K562 (cell line): ENCODE results near the gene MBD6. TPM values are rescaled to one million over a fixed set of nuclear protein-coding genes. Genes with fewer than 3 reads are reported as not detected.
A peak's percentile ranks its signal among the peaks of the same experiment; 100 is the strongest.

ENCODE experiments used
- ATAC-seq: fragments of 200-7000 bp; cut with Tn5 transposase; 3 replicates; pipeline ENCODE4 v1.9.1; 2020; ENCODE audit warnings: moderate library complexity
- BruUV-seq: library from RNA; stranded (reverse); fragments of 400-500 nt; replicated peaks from 2 replicates; lab custom pipeline; 2021; lab: Mats Ljungman, UMichigan
- CTCF ChIA-PET: fragments of 300-600 bp; formaldehyde crosslinking; extraction: SDS; loops from one replicate; lab custom pipeline; 2021; ENCODE audit warnings: low intra/inter-chr PET ratio; lab: Yijun Ruan, JAX
- POLR2A ChIA-PET: fragments of 300-600, 350-650 bp; sonication (Branson Sonifier 250); formaldehyde crosslinking; extraction: SDS; loops from one replicate; lab custom pipeline; 2021; ENCODE audit warnings: antibody characterized with exemption, inconsistent platforms; lab: Yijun Ruan, JAX
- DNase-seq, 4 experiments: peaks; one replicate each; pipeline versions ENCODE4 v3.0.0 to v3.0.0-alpha.2; 2011 to 2018; ENCODE audit warnings: low spot score in 3 of 4, mixed read lengths in 3 of 4; ENCODE audit errors: extremely low read depth in 1 of 4
- FAIRE-seq: peaks from 2 replicates; lab custom pipeline; 2011; peaks lifted over from hg19 to GRCh38; lab: Jason Lieb, UNC
- H2AFZ ChIP-seq: 2 replicates; pipeline ENCODE4 v1.6.0; 2011; ENCODE audit warnings: low read depth, low read length, control low read depth, inconsistent platforms
- H3K27ac ChIP-seq: fragments of 200-600 bp; 3 replicates; pipeline ENCODE4 v1.8.0; 2011; ENCODE audit warnings: low read depth, mild to moderate bottlenecking, control low read depth, inconsistent platforms, low read length, moderate library complexity, mixed read lengths; ENCODE audit errors: extremely low read depth
- H3K27me3 ChIP-seq, 2 experiments: fragments of 300-600 bp in 1 of 2; 2 replicates in 1 of 2; 3 replicates in 1 of 2; pipeline versions ENCODE4 v1.6.0 to v1.8.0; 2011; ENCODE audit warnings: inconsistent platforms in 2 of 2, low read length in 2 of 2, mild to moderate bottlenecking in 1 of 2, mixed read lengths in 1 of 2, moderate library complexity in 1 of 2; ENCODE audit not compliant: control insufficient read depth in 2 of 2, insufficient read depth in 2 of 2
- H3K36me3 ChIP-seq: fragments of 300-600 bp; 3 replicates; pipeline ENCODE4 v1.8.0; 2011; ENCODE audit warnings: mild to moderate bottlenecking, low read length, inconsistent platforms; ENCODE audit not compliant: control insufficient read depth, insufficient read depth
- H3K4me1 ChIP-seq, 2 experiments: fragments of 200-600 bp in 1 of 2; replicated peaks in 1 of 2; 2 replicates in 1 of 2; 3 replicates in 1 of 2; pipeline versions ENCODE4 v1.5.1 to v1.8.0; 2011; ENCODE audit warnings: inconsistent platforms in 2 of 2, low read length in 2 of 2, mild to moderate bottlenecking in 1 of 2, mixed read lengths in 1 of 2, moderate library complexity in 1 of 2; ENCODE audit not compliant: control insufficient read depth in 2 of 2, insufficient read depth in 2 of 2
- H3K4me2 ChIP-seq: 2 replicates; pipeline ENCODE4 v1.6.1; 2011; ENCODE audit warnings: low read length, control low read depth, inconsistent platforms, mixed read lengths; ENCODE audit not compliant: insufficient read depth
- H3K4me3 ChIP-seq: fragments of 200-600 bp; sonication (generic), shearing (Covaris generic); 2 replicates; pipeline ENCODE4 v1.5.1; 2016; ENCODE audit warnings: control low read depth, inconsistent platforms
- H3K79me2 ChIP-seq: fragments of 200-600 bp; 3 replicates; pipeline ENCODE4 v1.8.0; 2011; ENCODE audit warnings: low read length, inconsistent platforms; ENCODE audit not compliant: control insufficient read depth, insufficient read depth
- H3K9ac ChIP-seq, 2 experiments: 2 replicates each; pipeline versions ENCODE4 v1.6.0 to v1.6.1; 2011; ENCODE audit warnings: low read depth in 2 of 2, low read length in 2 of 2, control low read depth in 1 of 2, inconsistent platforms in 1 of 2, mild to moderate bottlenecking in 1 of 2, mixed read lengths in 1 of 2; ENCODE audit not compliant: insufficient read depth in 1 of 2
- H3K9me1 ChIP-seq: one replicate; pipeline ENCODE4 v1.6.0; 2011; ENCODE audit warnings: inconsistent platforms, mild to moderate bottlenecking, low read length, moderate library complexity; ENCODE audit not compliant: control insufficient read depth, insufficient read depth
- H3K9me3 ChIP-seq: replicated peaks from 2 replicates; pipeline ENCODE4 v1.5.1; 2011; ENCODE audit warnings: low read depth, low read length, inconsistent platforms; ENCODE audit not compliant: control insufficient read depth, insufficient read depth
- H4K20me1 ChIP-seq: replicated peaks from 2 replicates; pipeline ENCODE4 v1.6.1; 2011; ENCODE audit warnings: low read length, inconsistent platforms, mixed read lengths; ENCODE audit not compliant: control insufficient read depth, insufficient read depth
- ADNP ChIP-seq: fragments of 200-800 bp; sonication (Bioruptor generic); IDR thresholded peaks from 2 replicates; pipeline ENCODE4 v1.6.1; 2016; ENCODE audit warnings: missing genetic modification characterization, missing compliant biosample characterization
- E2F1 ChIP-seq: sonication (generic); formaldehyde crosslinking; IDR thresholded peaks from 2 replicates; pipeline ENCODE4 v1.8.1; 2023; ENCODE audit warnings: mild to moderate bottlenecking, missing genetic modification reagents, moderate library complexity
- GMEB1 ChIP-seq: fragments of 250-450 bp; sonication (Bioruptor Pico); IDR thresholded peaks from 2 replicates; pipeline ENCODE4 v1.4.0; 2020; ENCODE audit warnings: mild to moderate bottlenecking
- ILF3 ChIP-seq: fragments of 450-650 bp; IDR thresholded peaks from 2 replicates; pipeline ENCODE4 v1.6.1; 2018; ENCODE audit warnings: antibody characterized with exemption, mild to moderate bottlenecking, moderate library complexity, borderline replicate concordance
- SPI1 ChIP-seq: IDR thresholded peaks from 2 replicates; pipeline ENCODE4 v1.6.1; 2011; ENCODE audit warnings: low read depth, low read length, control low read depth, borderline replicate concordance
- SRF ChIP-seq, 2 experiments: fragments of 250-450, 450-650 bp in 1 of 2; sonication (Bioruptor Pico) in 1 of 2; sonication (generic) in 1 of 2; formaldehyde crosslinking; IDR thresholded peaks; 2 replicates each; pipeline versions ENCODE4 v1.5.0 to v1.5.1; 2020 to 2022; ENCODE audit warnings: mild to moderate bottlenecking in 1 of 2, missing genetic modification reagents in 1 of 2
- THRA ChIP-seq: fragments of 450-650 bp; IDR thresholded peaks from 2 replicates; pipeline ENCODE4 v1.6.1; 2017; ENCODE audit warnings: mild to moderate bottlenecking, moderate library complexity
- WGBS: fragments of 100-300 bp; shearing (Covaris generic); methylation state at CpG from one replicate; pipeline ENCODE4 v1.1.6; 2016; ENCODE audit warnings: low coverage, mixed read lengths; ENCODE audit not compliant: insufficient coverage; ENCODE audit errors: missing lambda C conversion rate; 5-methylcytosine and 5-hydroxymethylcytosine counted together
- in situ Hi-C: fragments of 300-500 bp; cut with MboI; formaldehyde crosslinking; loops from 4 replicates; pipeline ENCODE4 v1.15.0; 2018; ENCODE audit warnings: inconsistent platforms, mixed read lengths
- intact Hi-C: fragments of 100-400 bp; cut with micrococcal nuclease; formaldehyde crosslinking; loops from 2 replicates; pipeline ENCODE4 v1.14.2; 2022
- polyA plus RNA-seq, 8 experiments: library from polyadenylated mRNA; depleted of rRNA in 4 of 8; stranded (reverse) in 5 of 8; unstranded in 3 of 8; fragments of >200 nt; fragmentation: Nextera tagmentation in 2 of 8; fragmentation: Illumina TruSeq in 1 of 8; extraction: Ambion mirVana in 2 of 8; extraction: Trizol in 1 of 8; gene quantifications; 2 replicates each; pipeline versions ENCODE4 v1.2.1 to v1.2.3, GENCODE V29; 2011 to 2014; ENCODE audit warnings: inconsistent platforms in 1 of 8, missing spikeins in 1 of 8
- total RNA-seq, 7 experiments: library from RNA; depleted of rRNA in 6 of 7; stranded (reverse); fragments of >200 nt in 6 of 7; fragmentation: Illumina TruSeq in 2 of 7; extraction: Trizol in 2 of 7; gene quantifications; 2 replicates each; pipeline versions ENCODE4 v1.2.1 to v1.2.3, GENCODE V29; 2011 to 2021; ENCODE audit warnings: low replicate concordance in 1 of 7

MBD6 gene
- total and polyA plus RNA-seq, 9 of the 15 experiments (the other 6 are each of a cell fraction or from before 2014, with no cell fraction given), result 2.0 to 54.8 (median 3.8) TPM

GRCh38 chr12:57535764-57536596 lies 13.4 kb downstream of the MBD6 start (continued):
- TF ChIP-seq ADNP (no peak), SPI1 (no peak), SRF (CRISPR knock-in tag; IDR thresholded peaks at IDR 0.05) (no peak), E2F1 (CRISPR knock-in tag) (no peak), THRA (no peak)

- FAIRE-seq (no peak), DNase-seq (no peak), ATAC-seq (no peak)
- no peaks in the 10 kb centered on the region for H3K9me1 ChIP-seq
- intact Hi-C loops, result no loop called here
- peaks cover 84% of the 10 kb centered on the region for H3K36me3 ChIP-seq
- H3K9me3 ChIP-seq, result no peaks in the 10 kb centered on the region
- H2AFZ ChIP-seq, result no peak overlapping the region
- H3K4me3 ChIP-seq, result no peak overlapping the region
- H3K27me3 ChIP-seq, result no peaks in the 10 kb centered on the region
- ChIA-PET POLR2A (interaction anchor here (0.6 to 12.7 kb wide), 6 partner anchors 9 to 294 kb away, joined by 3 to 225 read pairs (median 6); partner anchors contain the start of genes DCTN2, DDIT3 and MBD6), CTCF (no interaction called here)
- no TSS peak for BruUV-seq
- TF ChIP-seq GMEB1, result no peak
- TF ChIP-seq ILF3, result 0 out of 2 replicates have a peak, but pooled peaks have one; percentile 25
- no peak overlapping the region; the same call in 2 of the 3 replicates for H3K27ac ChIP-seq
- in situ Hi-C loops, result no loop called here
- no peak overlapping the region for H3K4me2 ChIP-seq
- H4K20me1 ChIP-seq, result no peaks in the 10 kb centered on the region
- peaks cover 17 to 42% of the 10 kb centered on the region in 2 experiments for H3K4me1 ChIP-seq
- no peak overlapping the region; a peak in 1 of 4 replicates for H3K9ac ChIP-seq
- H3K79me2 ChIP-seq, result peaks cover 29% of the 10 kb centered on the region
- 83% methylated on average over 1 of the region's 1 CpG for WGBS
Measured at GRCh38 chr12:57536597-57536942, 13.9 kb downstream of the MBD6 start.
